GM21528 (cell line): ENCODE results near the gene GRIK1.

Experiments used
- ATAC-seq: cut with Tn5 transposase; IDR thresholded peaks from one replicate; pipeline ENCODE4 v1.9.1; 2021; ENCODE audit warnings: mild to moderate bottlenecking, moderate library complexity; ENCODE audit not compliant: unreplicated experiment, low FRiP score

The GRIK1 gene

GRCh38 chr21:29650523-29651022 lies 289.2 kb downstream of the GRIK1 start:
- no peak for ATAC-seq

DNA sequence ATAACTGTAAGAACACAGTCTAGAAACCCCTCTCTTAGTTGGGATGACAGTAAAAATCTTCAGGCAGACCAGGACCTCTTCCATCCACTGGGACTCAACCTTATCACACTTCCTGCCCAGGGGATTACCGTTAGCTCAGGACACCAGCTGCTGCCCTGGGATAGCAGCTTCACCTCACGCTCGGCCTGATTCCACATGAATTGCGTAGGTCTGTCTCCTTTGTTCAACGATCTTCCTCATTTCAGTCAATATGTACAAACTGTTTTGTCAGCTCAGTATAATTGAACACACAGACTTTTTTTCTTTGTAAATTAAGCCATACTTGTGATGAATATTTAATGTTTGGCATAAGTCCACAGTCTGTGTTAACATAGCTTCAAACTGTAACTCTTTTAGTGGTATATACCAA lies 290.4 kb downstream of the GRIK1 start:
- ATAC-seq: no peak

DNA sequence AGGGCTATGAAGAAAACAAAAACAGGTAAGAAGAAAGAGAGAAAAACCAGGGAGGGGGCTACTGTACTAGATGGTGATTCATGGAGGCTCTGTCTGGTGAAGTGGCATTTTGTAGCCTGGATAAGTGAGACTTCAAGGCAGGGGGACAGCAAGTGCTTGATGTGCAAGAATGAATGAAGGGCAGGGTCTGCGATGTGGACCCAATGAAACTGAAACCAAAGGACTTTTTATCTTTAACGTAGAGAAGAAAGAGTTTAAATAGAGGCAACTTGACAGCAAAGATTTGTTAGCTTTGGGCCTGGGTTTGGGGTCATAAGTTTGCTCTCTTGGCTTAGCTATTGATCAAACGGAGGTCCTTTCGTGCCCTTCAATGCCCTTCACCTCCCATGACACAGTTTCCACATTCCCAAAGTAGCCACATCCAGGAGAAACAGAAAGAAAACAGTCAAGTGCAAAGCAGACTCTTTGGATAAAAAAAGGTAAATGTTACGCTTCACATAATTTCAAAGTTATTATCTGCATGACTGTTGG lies 291.0 kb downstream of the GRIK1 start:
- no peak for ATAC-seq

GRCh38 chr21:29647353-29647781 lies 292.4 kb downstream of the GRIK1 start:
- ATAC-seq: no peak

- no peak for ATAC-seq
Measured at GRCh38 chr21:29645666-29646553, 293.9 kb downstream of the GRIK1 start.

DNA sequence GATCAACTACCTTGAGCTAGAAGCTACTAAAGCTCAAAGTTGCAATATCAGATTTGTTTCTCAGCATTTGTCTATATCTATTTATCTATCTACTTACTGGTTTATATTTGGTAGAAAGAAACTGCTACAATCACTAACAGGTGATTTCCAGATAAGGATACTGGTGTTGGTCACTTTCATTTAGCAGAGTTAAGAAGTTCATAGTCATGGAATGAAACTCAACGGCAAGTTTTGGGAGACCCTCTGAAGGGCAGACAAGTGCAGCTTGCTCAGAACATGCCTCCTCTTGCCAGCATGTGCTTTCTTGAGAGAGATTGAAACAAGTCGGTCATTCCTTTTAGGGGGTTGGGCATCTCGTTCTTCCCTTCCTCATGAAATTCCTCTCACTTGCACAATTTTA lies 296.5 kb downstream of the GRIK1 start:
- ATAC-seq: no peak

- no peak for ATAC-seq
Measured at GRCh38 chr21:29642551-29643245, 297.1 kb downstream of the GRIK1 start.

DNA sequence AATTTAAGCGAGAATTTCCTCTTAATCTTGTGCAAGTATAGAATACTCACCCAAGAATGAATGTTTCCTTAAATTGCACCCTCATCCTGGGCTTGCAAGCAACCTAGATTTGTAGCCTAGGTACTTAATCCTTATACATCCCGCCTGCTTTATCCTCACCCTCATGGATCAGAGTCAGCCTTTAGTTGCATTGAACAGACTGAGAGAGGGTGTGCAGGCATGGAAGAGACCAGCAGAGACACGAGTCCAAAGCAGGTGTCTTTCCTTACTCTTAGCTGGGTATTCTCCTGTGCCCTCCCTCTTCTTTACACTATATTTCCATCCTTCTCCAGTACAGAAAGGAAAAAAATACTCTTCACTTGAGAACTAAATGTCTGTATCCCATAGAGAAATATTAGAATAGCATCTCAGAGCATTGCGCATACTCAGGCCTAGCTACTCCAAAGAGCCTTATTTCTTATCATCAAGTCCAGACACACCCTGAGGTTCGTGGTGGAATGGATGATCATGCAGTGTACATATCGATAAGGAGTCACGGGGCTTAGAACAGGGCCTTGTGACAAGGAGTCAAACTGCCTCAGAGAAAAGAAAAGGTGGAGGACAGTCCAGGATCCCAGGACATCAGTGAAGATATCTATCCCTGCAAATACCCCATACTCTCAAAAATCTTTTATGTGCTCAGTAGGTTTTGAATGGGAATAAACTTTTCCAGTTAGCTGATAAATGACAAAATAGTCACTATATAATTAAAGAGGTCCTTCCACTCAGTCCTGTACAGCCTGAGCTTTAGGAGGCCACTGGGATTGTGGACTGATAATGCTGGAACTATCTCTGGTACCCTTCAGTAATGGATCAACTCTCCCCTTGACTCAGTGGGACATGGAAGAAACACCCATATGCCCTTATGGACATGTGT lies 297.9 kb downstream of the GRIK1 start:
- ATAC-seq: no peak

GRCh38 chr21:29641001-29641634 lies 298.7 kb downstream of the GRIK1 start:
- no peak for ATAC-seq

- peak; percentile 67 for ATAC-seq
Measured at GRCh38 chr21:29640080-29640508, 299.7 kb downstream of the GRIK1 start.

DNA sequence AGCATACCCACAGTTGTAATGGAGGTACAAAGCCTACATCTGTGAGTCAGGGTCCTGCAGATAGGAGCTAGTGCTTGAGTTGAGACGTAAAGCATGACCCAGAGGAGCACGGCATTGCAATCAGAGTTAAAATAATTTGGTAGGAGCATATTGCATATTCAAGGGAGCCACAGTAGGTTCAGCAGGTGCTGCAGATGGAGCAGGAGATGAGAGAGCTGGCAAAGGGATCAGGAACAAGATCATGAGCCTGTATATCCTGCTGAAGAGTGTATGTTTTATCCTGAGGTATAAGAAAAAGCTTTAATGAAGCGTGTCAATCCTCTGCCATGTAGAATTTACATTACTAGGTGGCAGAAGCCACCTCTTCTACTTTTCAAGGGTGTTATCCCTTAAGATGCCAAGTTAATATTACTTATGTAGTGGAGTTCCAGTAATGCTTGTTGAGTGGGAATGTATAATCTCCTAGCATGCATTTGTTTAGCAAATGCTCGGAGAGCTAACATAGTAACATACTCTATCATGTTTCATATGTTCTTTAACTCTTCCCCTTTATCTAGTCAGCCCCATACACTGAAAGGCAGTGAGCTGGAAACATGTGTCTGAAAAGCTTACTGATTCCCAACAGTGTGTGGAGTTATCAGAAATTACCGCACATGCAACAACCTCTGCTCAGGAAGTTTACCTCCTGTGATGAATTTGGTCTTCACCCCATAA lies 300.3 kb downstream of the GRIK1 start:
- ATAC-seq: peak; percentile 25

DNA sequence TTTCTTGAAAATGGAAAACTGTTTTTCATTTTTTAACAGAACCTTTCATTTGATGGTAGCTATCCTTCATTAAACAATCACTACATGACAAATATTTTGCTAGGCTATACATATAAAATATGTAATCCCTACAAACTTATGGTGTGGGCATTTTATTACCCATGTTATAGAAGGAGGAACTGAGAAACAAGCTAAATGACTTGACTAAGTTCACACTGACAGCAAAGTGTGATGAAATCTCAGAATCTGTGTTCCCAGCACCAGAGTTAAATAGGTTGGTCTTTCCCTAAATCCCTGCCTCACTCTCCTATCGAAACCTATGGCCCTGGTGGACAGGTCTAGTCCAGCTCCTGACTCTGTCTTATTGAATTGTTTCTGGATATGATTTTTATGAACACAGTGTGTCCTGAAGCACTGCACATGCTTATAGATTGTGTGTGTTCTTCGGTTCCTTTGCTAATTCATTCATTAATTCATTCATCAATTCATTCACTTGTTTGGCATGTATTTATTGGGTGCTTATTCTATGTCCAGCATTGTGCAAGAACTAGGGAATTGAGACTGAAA lies 301.0 kb downstream of the GRIK1 start:
- ATAC-seq: no peak

GRCh38 chr21:29638138-29638537 lies 301.7 kb downstream of the GRIK1 start:
- no peak for ATAC-seq

DNA sequence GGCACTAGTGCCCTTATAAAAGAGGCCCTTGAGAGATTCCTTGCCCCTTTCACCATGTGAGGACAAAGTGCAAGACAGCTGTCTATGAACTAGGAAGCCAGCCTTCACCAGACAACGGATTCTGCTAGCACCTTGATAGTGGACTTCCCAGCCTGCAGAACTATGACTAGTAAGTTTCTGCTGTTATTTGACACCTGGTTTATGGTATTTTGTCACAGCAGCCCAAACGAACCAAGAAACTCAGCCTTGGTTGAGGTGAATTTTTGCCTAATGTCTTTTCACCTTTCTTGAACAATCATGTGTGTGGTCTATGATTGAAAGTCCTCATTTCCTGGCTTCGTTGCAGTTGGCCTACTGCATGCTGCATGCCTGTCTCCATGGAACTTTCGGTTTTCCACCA lies 302.2 kb downstream of the GRIK1 start:
- ATAC-seq: no peak

DNA sequence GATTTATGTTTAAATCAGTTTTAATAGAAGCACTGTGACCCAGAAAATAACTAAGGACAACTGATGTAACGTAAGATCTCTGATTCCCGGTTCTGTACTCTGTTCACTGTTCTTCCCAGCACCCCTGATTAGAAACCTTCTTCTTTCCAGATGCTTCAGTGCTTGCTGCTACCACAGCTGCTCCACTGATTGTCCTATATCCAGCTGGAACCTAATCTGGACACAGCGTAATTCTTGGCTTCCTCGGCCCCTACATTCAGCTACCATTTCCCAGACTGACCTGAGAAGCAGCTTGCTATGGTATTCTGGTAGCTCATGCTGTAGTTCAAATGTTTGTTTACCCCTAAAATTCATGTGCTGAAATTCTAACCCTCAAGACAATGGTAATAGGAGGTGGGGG lies 302.7 kb downstream of the GRIK1 start:
- no peak for ATAC-seq

DNA sequence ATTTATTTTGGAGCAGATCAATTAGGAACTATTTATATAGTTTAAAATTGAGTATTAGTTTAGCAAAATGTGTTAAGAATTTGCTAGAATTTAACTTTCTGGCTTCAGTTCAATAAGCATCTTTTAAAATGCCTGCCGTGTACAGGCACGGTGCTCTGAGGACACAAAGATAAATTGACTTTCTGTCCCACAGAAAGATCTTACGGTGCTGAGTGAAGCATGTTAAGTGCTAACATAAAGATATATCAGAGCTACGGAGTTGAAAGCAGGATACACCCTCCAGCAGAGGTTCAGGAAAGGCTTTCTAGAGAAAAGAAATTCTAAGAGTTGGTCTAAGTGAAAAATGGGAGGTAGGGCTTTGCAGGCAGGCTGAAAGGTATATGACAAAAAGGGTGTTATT lies 305.4 kb downstream of the GRIK1 start:
- no peak for ATAC-seq

- no peak for ATAC-seq
Measured at GRCh38 chr21:29633756-29634155, 306.0 kb downstream of the GRIK1 start.

GRCh38 chr21:29630441-29630840 lies 309.4 kb downstream of the GRIK1 start:
- no peak for ATAC-seq

- no peak for ATAC-seq
Measured at GRCh38 chr21:29627905-29628304, 311.9 kb downstream of the GRIK1 start.
